Measurements from ENCODE around the gene SH3RF2.

The SH3RF2 gene

DNA sequence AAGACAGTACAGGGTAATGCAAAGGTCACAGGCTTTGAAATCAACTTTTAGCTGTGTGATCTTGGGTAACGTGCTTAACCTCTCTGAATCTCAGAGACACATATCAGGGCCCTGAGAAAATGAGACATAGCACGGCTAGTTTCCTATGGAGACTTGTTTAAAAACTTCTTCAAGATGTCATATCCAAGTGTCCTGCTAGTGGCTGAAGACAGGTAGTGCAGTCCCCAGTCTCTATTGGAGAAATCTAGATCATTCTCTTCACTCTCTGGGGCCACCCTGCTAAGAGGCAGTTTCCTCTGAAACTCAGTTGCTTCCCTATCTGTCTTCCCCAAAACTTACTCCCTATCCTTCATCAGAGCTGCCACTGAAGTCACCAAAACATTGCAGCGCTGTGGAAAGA lies 33.3 kb upstream of the SH3RF2 start (continued):
- no peak for TF ChIP-seq REPIN1 (tag by site-specific recombination; IDR thresholded peaks at IDR 0.05; ENCODE audit: low read depth)

- Histone ChIP-seq H3K4me1 (ENCODE audit: control insufficient read depth, insufficient read depth, low read length) (no peaks in the 10 kb centered on the region), H3K27ac (ENCODE audit: extremely low read depth, low read depth, low read length) (no peak overlapping the region), H3K36me3 (ENCODE audit: control insufficient read depth in 2 of 2, insufficient read depth in 1 of 2, low read length in 2 of 2) (no peaks in the 10 kb centered on the region), H3K9me3 (ENCODE audit: control insufficient read depth, insufficient read depth, low read depth, low read length) (no peaks in the 10 kb centered on the region), H3K4me3 (ENCODE audit: low read depth, low read length) (no peak overlapping the region)
- ChIA-PET CTCF (interaction anchor here (0.6 to 1.1 kb wide), 6 partner anchors 16 to 597 kb away, joined by 3 to 4 read pairs (median 3); no protein-coding TSS in a partner anchor), POLR2A (no interaction called here)
- no peak for TF ChIP-seq TRIM28 (IDR thresholded peaks at IDR 0.05; ENCODE audit: borderline replicate concordance, low read length)
- TF ChIP-seq WT1 (tag by site-specific recombination; IDR thresholded peaks at IDR 0.05): no peak
- no peak for TF ChIP-seq ZNF549 (tag by site-specific recombination; IDR thresholded peaks at IDR 0.05)
- TF ChIP-seq ZNF274 (IDR thresholded peaks at IDR 0.05; ENCODE audit: low read length): no peak
- no peak for TF ChIP-seq ZNF274 (tag by site-specific recombination; IDR thresholded peaks at IDR 0.05; ENCODE audit: borderline replicate concordance)
- TF ChIP-seq ZNF707 (tag by site-specific recombination; IDR thresholded peaks at IDR 0.05): no peak
- TF ChIP-seq HOXA7 (CRISPR knock-in tag; IDR thresholded peaks at IDR 0.05; ENCODE audit: borderline replicate concordance): no peak
- no peak for TF ChIP-seq ZNF677 (tag by site-specific recombination; IDR thresholded peaks at IDR 0.05)
- no peak for TF ChIP-seq ZFP37 (tag by site-specific recombination; IDR thresholded peaks at IDR 0.05)
- TF ChIP-seq ZNF311 (tag by site-specific recombination; IDR thresholded peaks at IDR 0.05; ENCODE audit: borderline replicate concordance): no peak
- TF ChIP-seq KLF10 (tag by site-specific recombination; IDR thresholded peaks at IDR 0.05): no peak
- TF ChIP-seq ZNF701 (tag by site-specific recombination; IDR thresholded peaks at IDR 0.05): no peak
- TF ChIP-seq PATZ1 (tag by site-specific recombination; IDR thresholded peaks at IDR 0.05): no peak
- no peak for TF ChIP-seq YY2 (tag by site-specific recombination; IDR thresholded peaks at IDR 0.05)
Observed at GRCh38 chr5:145903867-145904266, 32.5 kb upstream of the SH3RF2 start.

DNA sequence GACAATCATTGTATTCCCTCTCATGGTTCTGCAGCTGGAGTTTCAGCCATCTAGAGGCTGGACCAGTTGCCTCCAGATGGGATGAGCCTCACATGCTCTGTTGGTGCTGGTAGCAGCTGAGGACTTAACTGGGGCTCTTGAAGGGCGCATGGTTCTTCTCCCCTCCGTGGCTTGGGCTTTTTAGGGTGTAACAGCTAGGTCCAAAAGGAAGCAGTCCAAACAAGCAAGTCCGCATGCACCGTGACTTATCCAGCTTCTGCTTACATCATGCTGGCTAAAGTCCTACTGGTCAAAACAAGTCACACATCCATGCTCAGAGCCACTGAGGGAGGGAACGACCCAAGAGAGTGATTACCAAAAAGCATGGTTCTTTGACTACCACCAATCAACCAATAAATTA lies 31.6 kb upstream of the SH3RF2 start:
- Histone ChIP-seq H3K4me3 (ENCODE audit: low read depth, low read length) (no peak overlapping the region), H3K9me3 (ENCODE audit: control insufficient read depth, insufficient read depth, low read depth, low read length) (no peaks in the 10 kb centered on the region), H3K27ac (ENCODE audit: extremely low read depth, low read depth, low read length) (no peak overlapping the region), H3K4me1 (ENCODE audit: control insufficient read depth, insufficient read depth, low read length) (no peaks in the 10 kb centered on the region), H3K36me3 (ENCODE audit: control insufficient read depth in 2 of 2, insufficient read depth in 1 of 2, low read length in 2 of 2) (no peaks in the 10 kb centered on the region)
- TF ChIP-seq ZNF404 (tag by site-specific recombination; IDR thresholded peaks at IDR 0.05) (no peak), ZNF837 (tag by site-specific recombination; IDR thresholded peaks at IDR 0.05) (no peak), ZNF202 (tag by site-specific recombination; IDR thresholded peaks at IDR 0.05; ENCODE audit: borderline replicate concordance) (no peak), ZNF704 (tag by site-specific recombination; IDR thresholded peaks at IDR 0.05) (no peak), ZFP3 (tag by site-specific recombination; IDR thresholded peaks at IDR 0.05; ENCODE audit: low read depth) (no peak), YY2 (tag by site-specific recombination; IDR thresholded peaks at IDR 0.05) (no peak), ZSCAN23 (tag by site-specific recombination; IDR thresholded peaks at IDR 0.05) (no peak), ZNF335 (tag by site-specific recombination; conservative IDR thresholded peaks at IDR 0.05) (no peak), ZNF654 (tag by site-specific recombination; IDR thresholded peaks at IDR 0.05; ENCODE audit: low read depth) (no peak), ZNF555 (tag by site-specific recombination; conservative IDR thresholded peaks at IDR 0.05) (no peak), ZEB2 (tag by site-specific recombination; IDR thresholded peaks at IDR 0.05) (no peak), PRDM6 (tag by site-specific recombination; IDR thresholded peaks at IDR 0.05) (no peak), KLF7 (tag by site-specific recombination; IDR thresholded peaks at IDR 0.05; ENCODE audit: borderline replicate concordance) (no peak), OSR2 (tag by site-specific recombination; IDR thresholded peaks at IDR 0.05) (no peak), ZFP41 (tag by site-specific recombination; IDR thresholded peaks at IDR 0.05; ENCODE audit: borderline replicate concordance) (no peak), SETDB1 (IDR thresholded peaks at IDR 0.05; ENCODE audit: insufficient read length, low read length) (no peak), SP3 (tag by site-specific recombination; IDR thresholded peaks at IDR 0.05) (no peak), ZNF510 (tag by site-specific recombination; IDR thresholded peaks at IDR 0.05; ENCODE audit: insufficient replicate concordance) (no peak)
- POLR2A ChIA-PET: no interaction called here
- CTCF ChIA-PET: no interaction called here

Data from HEK293 (cell line).